Esophagus muscularis mucosa (tissue), 4 donors: Measurements from ENCODE around the gene DENND2A. TPM values are rescaled to one million over a fixed set of nuclear protein-coding genes. Genes with fewer than 3 reads are reported as not detected.
A peak's percentile ranks its signal among the peaks of the same experiment; 100 is the strongest.
"Not testable (repeated sequence)": the region's sequence is repeated elsewhere in the genome, so short reads cannot be mapped to it uniquely, and the experiment has no call there.

Source experiments
- DNase-seq: peaks from one replicate; pipeline ENCODE4 v3.0.0-alpha.2; 2017; ENCODE audit errors: extremely low spot score
- H3K27ac ChIP-seq, 4 donors: fragments of 200-600 bp; sonication (generic); replicated peaks in 1 of 4; 1 replicate in 3 of 4; 2 replicates in 1 of 4; pipeline ENCODE4 v1.5.1; 2016 to 2019; ENCODE audit warnings: mild to moderate bottlenecking in 1 of 4
- H3K27me3 ChIP-seq, 4 donors: fragments of 200-600 bp; sonication (generic); one replicate each; pipeline versions ENCODE4 v1.5.1 to v1.6.0; 2016 to 2019
- H3K36me3 ChIP-seq, 4 donors: fragments of 200-600 bp; sonication (generic); one replicate each; pipeline ENCODE4 v1.5.1; 2016 to 2019
- H3K4me1 ChIP-seq, 4 donors: fragments of 200-600 bp; sonication (generic); one replicate each; pipeline ENCODE4 v1.5.1; 2016 to 2019
- H3K4me3 ChIP-seq, 4 donors: fragments of 200-600 bp; sonication (generic); 1 replicate in 2 of 4; 2 replicates in 2 of 4; pipeline ENCODE4 v1.5.1; 2016 to 2019; ENCODE audit warnings: mild to moderate bottlenecking in 4 of 4, moderate library complexity in 1 of 4
- H3K9me3 ChIP-seq, 4 donors: fragments of 200-600 bp; sonication (generic); 1 replicate in 3 of 4; 2 replicates in 1 of 4; pipeline ENCODE4 v1.5.1; 2016 to 2019
- CTCF ChIP-seq, 3 experiments: fragments of 200-600 bp in 2 of 3; fragments of 450-650 bp in 1 of 3; sonication (generic) in 2 of 3; IDR thresholded peaks; one replicate each; pipeline ENCODE4 v1.5.1; 2017 to 2019; ENCODE audit warnings: antibody characterized with exemption in 3 of 3, mild to moderate bottlenecking in 2 of 3, moderate library complexity in 1 of 3
- EP300 ChIP-seq: sonication (generic); formaldehyde crosslinking; IDR thresholded peaks from one replicate; pipeline ENCODE4 v1.6.1; 2017; ENCODE audit warnings: antibody characterized with exemption
- POLR2A ChIP-seq: fragments of 450-650 bp; IDR thresholded peaks from one replicate; pipeline ENCODE4 v1.6.1; 2017; ENCODE audit warnings: antibody characterized with exemption, moderate library complexity, mild to moderate bottlenecking, low read depth
- POLR2AphosphoS5 ChIP-seq, 2 donors: sonication (generic); formaldehyde crosslinking; IDR thresholded peaks; one replicate each; pipeline ENCODE4 v1.6.1; 2017; ENCODE audit warnings: antibody characterized with exemption in 2 of 2
- WGBS: methylation state at CpG from one replicate; pipeline ENCODE4 v1.1.5; 2018; 5-methylcytosine and 5-hydroxymethylcytosine counted together
- intact Hi-C: fragments of 100-400 bp; cut with DNase I; formaldehyde crosslinking; loops from one replicate; pipeline ENCODE4 v1.15.1; 2023
- total RNA-seq, 4 donors: library from RNA; depleted of rRNA; stranded (reverse); fragments of >200 nt; gene quantifications; one replicate each; pipeline versions ENCODE4 v1.1.0 to v1.2.1, GENCODE V29; 2016

DENND2A gene
- total RNA-seq, 4 donors from 2014 or later = 46.4 to 77.2 (median 59.2) TPM

GRCh38 chr7:140635345-140635744 is 5.3 kb downstream of the DENND2A start:
- H3K36me3 ChIP-seq = no peaks in the 10 kb centered on the region
- TF ChIP-seq POLR2AphosphoS5 (IDR thresholded peaks at IDR 0.05) = no peak
- TF ChIP-seq CTCF (IDR thresholded peaks at IDR 0.05) = no peak
- no peak for TF ChIP-seq POLR2A
- H3K9me3 ChIP-seq = no peaks in the 10 kb centered on the region
- 60% methylated on average over 5 of the region's 5 CpGs for WGBS
- no peaks in the 10 kb centered on the region for H3K27me3 ChIP-seq
- no peak for DNase-seq
- intact Hi-C loops = no loop called here
- peak overlapping the region; percentile 55 to 98 (median 80) for H3K27ac ChIP-seq
- no peak overlapping the region for H3K4me3 ChIP-seq
- peaks cover 68 to 97% (median 89%) of the 10 kb centered on the region in 4 donors for H3K4me1 ChIP-seq

GRCh38 chr7:140631602-140632001 is 9.0 kb downstream of the DENND2A start:
- Histone ChIP-seq H3K27me3 (no peaks in the 10 kb centered on the region), H3K4me1 (peaks cover 57 to 89% (median 84%) of the 10 kb centered on the region in 4 donors), H3K9me3 (no peaks in the 10 kb centered on the region), H3K36me3 (no peaks in the 10 kb centered on the region), H3K4me3 (no peak overlapping the region), H3K27ac (peak overlapping the region; percentile 57 to 98 (median 68))
- WGBS = 54% methylated on average over 7 of the region's 7 CpGs
- no peak for DNase-seq
- intact Hi-C loops = no loop called here
- TF ChIP-seq POLR2AphosphoS5 (IDR thresholded peaks at IDR 0.05) (peak; percentile 24 to 28), POLR2A (no peak)

- no peak for DNase-seq
- no peaks in the 10 kb centered on the region for H3K27me3 ChIP-seq
- TF ChIP-seq POLR2AphosphoS5 (IDR thresholded peaks at IDR 0.05) (no peak), CTCF (IDR thresholded peaks at IDR 0.05) (no peak), EP300 (no peak), POLR2A (no peak)
- H3K4me1 ChIP-seq = peaks cover 57 to 89% (median 84%) of the 10 kb centered on the region in 4 donors
- no peak overlapping the region for H3K4me3 ChIP-seq
- intact Hi-C loops = no loop called here
- no peaks in the 10 kb centered on the region for H3K36me3 ChIP-seq
- H3K9me3 ChIP-seq = no peaks in the 10 kb centered on the region
- 47% methylated on average over 6 of the region's 6 CpGs for WGBS
- peak overlapping the region; percentile 57 to 98 (median 68) for H3K27ac ChIP-seq
Observed at GRCh38 chr7:140631021-140631420, 9.6 kb downstream of the DENND2A start.

GRCh38 chr7:140625908-140626868 is 14.4 kb downstream of the DENND2A start:
- intact Hi-C loops = loop anchor here (5.0 kb wide), 1 partner anchor 89 kb away; no protein-coding TSS in a partner anchor
- peak overlapping the region in 1 of 4 donors; percentile 2 for H3K4me3 ChIP-seq
- WGBS = 47% methylated on average over 16 of the region's 17 CpGs
- no peaks in the 10 kb centered on the region for H3K27me3 ChIP-seq
- peak overlapping the region; percentile 80 to 98 (median 84) for H3K27ac ChIP-seq
- H3K9me3 ChIP-seq = no peaks in the 10 kb centered on the region
- H3K4me1 ChIP-seq = peaks cover 38 to 95% (median 90%) of the 10 kb centered on the region in 4 donors
- TF ChIP-seq CTCF (IDR thresholded peaks at IDR 0.05) = no peak
- TF ChIP-seq POLR2AphosphoS5 (IDR thresholded peaks at IDR 0.05) = peak; percentile 75 to 77
- H3K36me3 ChIP-seq = no peaks in the 10 kb centered on the region
- DNase-seq = peak; percentile 97

- peak overlapping the region; percentile 80 to 98 (median 84) for H3K27ac ChIP-seq
- peaks cover 37 to 95% (median 91%) of the 10 kb centered on the region in 4 donors for H3K4me1 ChIP-seq
Observed at GRCh38 chr7:140625192-140625558, 15.4 kb downstream of the DENND2A start.

More at GRCh38 chr7:140625192-140625558, 15.4 kb downstream of the DENND2A start:
- 88% methylated on average over 10 of the region's 10 CpGs for WGBS
- H3K4me3 ChIP-seq, H3K36me3 ChIP-seq, H3K9me3 ChIP-seq, DNase-seq, H3K27me3 ChIP-seq: not testable (repeated sequence)
- intact Hi-C loops = loop anchor here (5.0 kb wide), 1 partner anchor 88 kb away; no protein-coding TSS in a partner anchor
